Parathyroid adenoma (tissue), 2 donors: ENCODE data around the gene SHLD3.

Source experiments
- H2AFZ ChIP-seq: fragments of 300-600 bp; sonication (generic); one replicate; pipeline ENCODE4 v1.7.0; 2017; ENCODE audit warnings: antibody characterized with exemption, mild to moderate bottlenecking
- H3K27ac ChIP-seq: fragments of 300-600 bp; sonication (generic); one replicate; pipeline ENCODE4 v1.7.0; 2017
- H3K27me3 ChIP-seq: fragments of 300-600 bp; sonication (generic); one replicate; pipeline ENCODE4 v1.7.0; 2017; ENCODE audit warnings: low read length; ENCODE audit not compliant: control insufficient read depth, insufficient read depth
- H3K36me3 ChIP-seq: fragments of 300-600 bp; sonication (generic); one replicate; pipeline ENCODE4 v1.7.0; 2017; ENCODE audit warnings: low read length; ENCODE audit not compliant: control insufficient read depth, insufficient read depth
- H3K4me1 ChIP-seq: fragments of 300-600 bp; sonication (generic); one replicate; pipeline ENCODE4 v1.7.0; 2017; ENCODE audit warnings: control low read depth
- H3K4me2 ChIP-seq: fragments of 300-600 bp; sonication (generic); one replicate; pipeline ENCODE4 v1.7.0; 2017; ENCODE audit warnings: low read length
- H3K4me3 ChIP-seq: fragments of 300-600 bp; sonication (generic); one replicate; pipeline ENCODE4 v1.7.0; 2017; ENCODE audit warnings: low read depth, low read length
- H3K79me2 ChIP-seq: fragments of 300-600 bp; sonication (generic); one replicate; pipeline ENCODE4 v1.7.0; 2017; ENCODE audit warnings: control low read depth
- H3K9ac ChIP-seq: fragments of 300-600 bp; sonication (generic); one replicate; pipeline ENCODE4 v1.7.0; 2017; ENCODE audit warnings: mild to moderate bottlenecking
- H3K9me3 ChIP-seq: fragments of 300-600 bp; sonication (generic); one replicate; pipeline ENCODE4 v1.7.0; 2017; ENCODE audit warnings: low read length; ENCODE audit not compliant: control insufficient read depth
- CTCF ChIP-seq: fragments of 300-600 bp; sonication (generic); IDR thresholded peaks from one replicate; pipeline ENCODE4 v1.7.0; 2017; ENCODE audit warnings: antibody characterized with exemption, mild to moderate bottlenecking
- donor health status: primary hyperparathyroidism.

Gene SHLD3

GRCh38 chr5:65625743-65626142 is 916 bp downstream of the SHLD3 start:
- H2AFZ ChIP-seq = no peak overlapping the region
- TF ChIP-seq CTCF = no peak
- no peak overlapping the region for H3K9ac ChIP-seq
- no peaks in the 10 kb centered on the region for H3K27me3 ChIP-seq
- peak overlapping the region; percentile 56 for H3K4me2 ChIP-seq
- H3K79me2 ChIP-seq = peaks cover 35% of the 10 kb centered on the region
- H3K36me3 ChIP-seq = no peaks in the 10 kb centered on the region
- H3K4me1 ChIP-seq = peaks cover 12% of the 10 kb centered on the region
- peak overlapping the region; percentile 88 for H3K4me3 ChIP-seq
- no peaks in the 10 kb centered on the region for H3K9me3 ChIP-seq
- peak overlapping the region; percentile 94 for H3K27ac ChIP-seq

- TF ChIP-seq CTCF = no peak
- Histone ChIP-seq H3K36me3 (no peaks in the 10 kb centered on the region), H3K4me1 (peaks cover 2% of the 10 kb centered on the region), H3K27me3 (no peaks in the 10 kb centered on the region), H3K9me3 (no peaks in the 10 kb centered on the region), H3K4me2 (no peak overlapping the region), H3K27ac (no peak overlapping the region), H3K79me2 (peaks cover 16% of the 10 kb centered on the region), H3K9ac (no peak overlapping the region), H3K4me3 (no peak overlapping the region), H2AFZ (no peak overlapping the region)
Measured at GRCh38 chr5:65630981-65631380, 6.2 kb downstream of the SHLD3 start.

GRCh38 chr5:65640240-65640639 is 15.4 kb downstream of the SHLD3 start:
- no peak for TF ChIP-seq CTCF
- Histone ChIP-seq H3K27me3 (no peaks in the 10 kb centered on the region), H3K4me2 (no peak overlapping the region), H3K9me3 (no peaks in the 10 kb centered on the region), H3K9ac (no peak overlapping the region), H3K27ac (no peak overlapping the region), H3K4me3 (no peak overlapping the region), H3K4me1 (no peaks in the 10 kb centered on the region), H3K79me2 (no peaks in the 10 kb centered on the region), H3K36me3 (no peaks in the 10 kb centered on the region), H2AFZ (no peak overlapping the region)

- Histone ChIP-seq H3K4me3 (no peak overlapping the region), H3K27ac (no peak overlapping the region), H3K79me2 (no peaks in the 10 kb centered on the region), H3K9me3 (no peaks in the 10 kb centered on the region), H2AFZ (no peak overlapping the region), H3K4me1 (no peaks in the 10 kb centered on the region), H3K27me3 (no peaks in the 10 kb centered on the region), H3K36me3 (no peaks in the 10 kb centered on the region), H3K9ac (no peak overlapping the region), H3K4me2 (no peak overlapping the region)
- no peak for TF ChIP-seq CTCF
Measured at GRCh38 chr5:65646938-65647337, 22.1 kb downstream of the SHLD3 start.

GRCh38 chr5:65647941-65648340 is 23.1 kb downstream of the SHLD3 start:
- Histone ChIP-seq H3K4me3 (no peak overlapping the region), H2AFZ (no peak overlapping the region), H3K9ac (no peak overlapping the region), H3K27ac (no peak overlapping the region), H3K9me3 (no peaks in the 10 kb centered on the region), H3K79me2 (no peaks in the 10 kb centered on the region), H3K4me1 (no peaks in the 10 kb centered on the region), H3K4me2 (no peak overlapping the region), H3K27me3 (no peaks in the 10 kb centered on the region), H3K36me3 (no peaks in the 10 kb centered on the region)
- no peak for TF ChIP-seq CTCF
